ENCODE data around the gene SAXO1. TPM values are rescaled to one million over a fixed set of nuclear protein-coding genes. Genes with fewer than 3 reads are reported as not detected.

SAXO1 gene
- total and polyA plus RNA-seq, 4 donors: 0.08 to 0.20 (median 0.13) TPM

DNA sequence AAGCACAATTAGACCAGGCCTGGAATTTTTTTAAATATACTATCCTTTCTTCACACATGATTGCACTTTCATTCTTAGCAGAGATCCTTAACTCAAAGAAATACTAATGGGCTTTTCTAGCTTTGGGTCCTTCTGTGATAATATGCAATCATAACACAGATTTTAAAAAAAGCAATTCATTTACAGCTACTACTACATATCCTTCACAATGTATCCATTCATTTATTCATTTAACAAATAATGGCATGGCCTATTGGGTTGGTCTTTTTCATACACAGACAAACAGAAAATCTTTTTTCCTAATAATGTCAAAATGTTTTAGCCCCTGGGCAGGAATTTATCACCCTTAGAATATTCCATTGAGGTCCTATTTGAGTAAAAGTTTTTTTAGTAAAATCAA lies 47.0 kb downstream of the SAXO1 start:
- Histone ChIP-seq H3K27me3 (ENCODE audit: control insufficient read depth, insufficient read depth, low read length) (no peaks in the 10 kb centered on the region), H3K27ac (ENCODE audit: low read depth, low read length) (no peak overlapping the region), H3K36me3 (ENCODE audit: control insufficient read depth, insufficient read depth, low read length) (no peaks in the 10 kb centered on the region), H3K4me1 (ENCODE audit: control insufficient read depth, insufficient read depth, low read length) (peaks cover 15% of the 10 kb centered on the region), H3K9me3 (ENCODE audit: control insufficient read depth, insufficient read depth, low read length) (peaks cover 6% of the 10 kb centered on the region), H3K4me3 (ENCODE audit: low read depth, low read length) (no peak overlapping the region)
- DNase-seq (ENCODE audit: low read depth in 4 of 6, low spot score in 6 of 6): no peak

DNA sequence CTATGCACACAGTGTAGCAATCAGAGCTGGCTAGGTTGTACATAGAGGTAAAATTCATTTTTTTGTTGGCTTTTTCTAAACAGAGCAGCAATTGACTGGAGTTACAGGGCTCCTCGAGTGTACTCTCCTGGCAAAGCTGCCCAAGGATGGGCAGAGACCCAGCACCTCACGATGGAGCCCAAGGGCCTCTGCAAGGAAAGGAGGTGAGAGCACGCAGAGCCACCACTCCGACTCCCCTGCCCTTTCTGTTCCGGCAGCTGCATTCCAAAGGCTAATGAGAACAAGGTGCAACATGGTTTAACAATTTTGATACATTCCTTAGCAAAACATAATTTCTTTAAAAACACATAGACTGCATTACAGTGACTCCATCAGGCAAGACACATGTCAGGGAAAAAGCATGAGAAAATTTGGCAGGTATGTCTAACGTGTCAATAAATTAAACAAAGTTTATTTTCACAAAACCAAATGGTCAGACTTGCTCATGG lies 47.5 kb downstream of the SAXO1 start:
- H3K27me3 ChIP-seq (ENCODE audit: control insufficient read depth, insufficient read depth, low read length): no peaks in the 10 kb centered on the region
- peaks cover 15% of the 10 kb centered on the region for H3K4me1 ChIP-seq (ENCODE audit: control insufficient read depth, insufficient read depth, low read length)
- 49% methylated on average over 5 of the region's 6 CpGs for WGBS (ENCODE audit: insufficient coverage)
- no peak overlapping the region for H3K27ac ChIP-seq (ENCODE audit: low read depth, low read length)
- H3K36me3 ChIP-seq (ENCODE audit: control insufficient read depth, insufficient read depth, low read length): no peaks in the 10 kb centered on the region
- no peak overlapping the region for H3K4me3 ChIP-seq (ENCODE audit: low read depth, low read length)
- peak in 1 of 6 donors; percentile 40 for DNase-seq (ENCODE audit: low read depth in 4 of 6, low spot score in 6 of 6)
- H3K9me3 ChIP-seq (ENCODE audit: control insufficient read depth, insufficient read depth, low read length): peaks cover 6% of the 10 kb centered on the region

DNA sequence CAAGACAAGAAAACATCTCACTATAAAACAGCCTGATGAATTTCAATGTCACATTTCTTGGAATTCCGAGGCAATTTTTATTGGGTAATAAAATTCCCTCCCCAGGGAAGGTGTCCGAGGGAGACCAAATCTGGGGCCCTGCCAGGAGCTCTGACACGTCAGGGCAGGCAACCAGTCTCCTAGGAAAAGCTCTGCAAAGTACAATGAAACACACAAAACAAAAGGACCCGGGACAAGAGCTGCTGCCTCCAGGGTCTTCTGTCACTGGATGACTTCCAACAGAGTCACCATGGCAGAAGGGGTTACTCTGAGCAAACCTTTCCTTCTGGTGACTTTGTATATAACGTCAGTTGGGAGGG lies 50.8 kb downstream of the SAXO1 start:
- Histone ChIP-seq H3K4me1 (ENCODE audit: control insufficient read depth, insufficient read depth, low read length) (peaks cover 18% of the 10 kb centered on the region), H3K36me3 (ENCODE audit: control insufficient read depth, insufficient read depth, low read length) (no peaks in the 10 kb centered on the region), H3K4me3 (ENCODE audit: low read depth, low read length) (no peak overlapping the region), H3K27me3 (ENCODE audit: control insufficient read depth, insufficient read depth, low read length) (no peaks in the 10 kb centered on the region), H3K9me3 (ENCODE audit: control insufficient read depth, insufficient read depth, low read length) (peaks cover 6% of the 10 kb centered on the region), H3K27ac (ENCODE audit: low read depth, low read length) (peak overlapping the region; percentile 6)
- peak in 2 of 6 donors; percentile 28 to 34 for DNase-seq (ENCODE audit: low read depth in 4 of 6, low spot score in 6 of 6)
- 42% methylated on average over 3 of the region's 5 CpGs for WGBS (ENCODE audit: insufficient coverage)

DNA sequence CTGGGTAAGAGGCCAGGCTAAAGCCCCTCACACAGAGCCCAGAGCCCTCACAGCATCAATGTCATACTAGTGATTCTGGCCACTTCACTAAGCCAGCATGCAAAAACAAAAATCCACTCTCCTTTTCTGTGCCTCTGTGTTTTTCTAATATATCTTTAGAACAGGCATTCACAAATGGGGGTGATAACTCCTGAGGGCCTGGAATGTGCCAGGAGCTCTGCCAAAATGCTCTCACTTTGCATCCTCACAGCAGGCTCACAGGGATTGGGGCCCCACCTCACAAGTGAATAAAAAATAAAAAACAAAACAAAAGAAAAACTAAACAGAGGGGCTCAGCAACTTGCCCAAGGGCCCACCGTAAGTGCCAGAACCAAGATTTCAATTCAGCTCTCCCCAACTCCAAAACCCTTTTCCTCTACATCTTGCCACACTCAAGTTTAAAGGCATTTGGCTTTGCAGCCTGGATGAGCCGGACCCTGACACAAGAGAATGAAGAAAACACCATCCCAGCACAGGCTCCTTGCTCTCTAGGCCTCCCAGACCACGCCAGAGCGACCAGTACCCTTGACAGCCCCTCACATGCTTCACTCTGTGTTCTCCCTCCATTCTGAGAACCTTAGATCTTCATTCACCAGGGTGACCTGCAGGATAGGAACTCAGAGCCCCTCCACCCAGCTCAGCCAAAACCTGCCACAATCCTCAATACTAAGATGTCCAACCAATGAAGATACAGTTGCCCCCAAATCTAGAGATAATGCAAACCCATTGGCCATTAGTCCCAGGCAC lies 51.3 kb downstream of the SAXO1 start:
- peak in 2 of 6 donors; percentile 36 to 46 for DNase-seq (ENCODE audit: low read depth in 4 of 6, low spot score in 6 of 6)
- Histone ChIP-seq H3K27me3 (ENCODE audit: control insufficient read depth, insufficient read depth, low read length) (no peaks in the 10 kb centered on the region), H3K4me3 (ENCODE audit: low read depth, low read length) (no peak overlapping the region), H3K9me3 (ENCODE audit: control insufficient read depth, insufficient read depth, low read length) (peaks cover 6% of the 10 kb centered on the region), H3K4me1 (ENCODE audit: control insufficient read depth, insufficient read depth, low read length) (peaks cover 18% of the 10 kb centered on the region), H3K27ac (ENCODE audit: low read depth, low read length) (peak overlapping the region; percentile 6), H3K36me3 (ENCODE audit: control insufficient read depth, insufficient read depth, low read length) (no peaks in the 10 kb centered on the region)
- 72% methylated on average over 4 of the region's 4 CpGs for WGBS (ENCODE audit: insufficient coverage)

DNA sequence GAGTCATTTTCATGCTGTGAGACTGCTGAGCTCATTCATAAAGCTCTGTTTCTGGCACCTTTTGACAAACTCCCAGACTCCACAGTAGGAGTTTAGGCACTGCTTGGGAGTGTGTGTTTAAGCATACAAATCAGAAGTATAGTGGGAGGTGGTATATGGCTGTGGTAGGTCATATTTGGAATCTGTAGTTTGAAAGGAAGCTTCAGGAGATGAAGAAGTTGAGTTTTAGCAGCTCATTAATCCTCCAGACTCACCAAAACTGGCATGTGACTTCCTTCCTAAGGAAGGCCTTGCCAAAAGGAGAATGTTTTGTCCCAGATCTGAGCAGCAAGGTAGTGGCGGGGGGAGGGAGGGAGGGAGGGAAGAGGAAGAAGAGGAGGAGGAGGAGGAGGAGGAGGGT lies 52.8 kb downstream of the SAXO1 start:
- Histone ChIP-seq H3K27me3 (ENCODE audit: control insufficient read depth, insufficient read depth, low read length) (no peaks in the 10 kb centered on the region), H3K4me3 (ENCODE audit: low read depth, low read length) (no peak overlapping the region), H3K9me3 (ENCODE audit: control insufficient read depth, insufficient read depth, low read length) (peaks cover 6% of the 10 kb centered on the region), H3K27ac (ENCODE audit: low read depth, low read length) (peak overlapping the region; percentile 25), H3K4me1 (ENCODE audit: control insufficient read depth, insufficient read depth, low read length) (peaks cover 16% of the 10 kb centered on the region), H3K36me3 (ENCODE audit: control insufficient read depth, insufficient read depth, low read length) (no peaks in the 10 kb centered on the region)
- WGBS (ENCODE audit: insufficient coverage): no CpG with 5 or more reads among the region's 1 CpG
- DNase-seq (ENCODE audit: low read depth in 4 of 6, low spot score in 6 of 6): peak in 1 of 6 donors; percentile 50

DNA sequence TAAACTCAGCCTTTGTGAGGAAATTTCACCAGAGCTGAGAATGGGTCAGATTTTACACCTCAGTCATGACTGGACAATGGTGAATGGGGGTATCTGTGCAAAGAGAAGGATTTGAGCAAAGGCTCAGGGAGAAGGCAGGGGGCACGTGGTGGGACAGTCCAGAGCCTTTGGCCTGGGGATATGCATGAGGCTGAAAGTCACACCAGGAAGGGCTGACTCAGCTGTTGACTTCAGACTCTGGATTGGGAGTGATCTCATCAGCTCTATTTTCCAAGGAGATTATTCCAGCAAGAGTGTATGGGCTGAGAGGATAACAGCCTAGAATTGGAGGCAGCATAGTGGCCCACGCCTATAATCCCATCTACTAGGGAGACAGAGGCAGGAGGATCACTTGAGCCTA lies 53.6 kb downstream of the SAXO1 start:
- WGBS (ENCODE audit: insufficient coverage): no CpG with 5 or more reads among the region's 2 CpGs
- Histone ChIP-seq H3K27me3 (ENCODE audit: control insufficient read depth, insufficient read depth, low read length) (no peaks in the 10 kb centered on the region), H3K27ac (ENCODE audit: low read depth, low read length) (no peak overlapping the region), H3K4me1 (ENCODE audit: control insufficient read depth, insufficient read depth, low read length) (peaks cover 16% of the 10 kb centered on the region), H3K4me3 (ENCODE audit: low read depth, low read length) (no peak overlapping the region), H3K9me3 (ENCODE audit: control insufficient read depth, insufficient read depth, low read length) (peaks cover 6% of the 10 kb centered on the region), H3K36me3 (ENCODE audit: control insufficient read depth, insufficient read depth, low read length) (no peaks in the 10 kb centered on the region)
- DNase-seq (ENCODE audit: low read depth in 4 of 6, low spot score in 6 of 6): no peak

DNA sequence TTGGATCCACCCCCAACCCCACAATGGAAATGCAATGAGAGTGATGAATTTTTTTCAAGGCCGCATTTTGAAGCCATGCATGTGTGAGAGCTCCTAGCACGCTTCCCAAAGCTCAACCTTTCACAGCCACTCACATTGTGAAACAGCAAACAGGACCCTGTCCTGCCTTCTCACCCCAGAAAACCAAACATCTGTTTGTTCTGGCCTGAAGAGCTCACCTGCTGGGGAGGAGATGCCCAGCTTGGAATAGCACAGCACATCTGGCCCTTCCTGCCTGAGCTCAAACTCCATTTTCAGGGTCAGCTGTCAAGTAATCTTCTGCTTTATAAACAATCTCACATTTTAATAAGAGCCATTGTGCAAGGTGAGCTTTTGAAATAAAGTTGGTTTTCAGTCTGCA lies 54.8 kb downstream of the SAXO1 start:
- WGBS (ENCODE audit: insufficient coverage): 91% methylated on average over 2 of the region's 2 CpGs
- DNase-seq (ENCODE audit: low read depth in 4 of 6, low spot score in 6 of 6): no peak
- peaks cover 2% of the 10 kb centered on the region for H3K9me3 ChIP-seq (ENCODE audit: control insufficient read depth, insufficient read depth, low read length)

DNA sequence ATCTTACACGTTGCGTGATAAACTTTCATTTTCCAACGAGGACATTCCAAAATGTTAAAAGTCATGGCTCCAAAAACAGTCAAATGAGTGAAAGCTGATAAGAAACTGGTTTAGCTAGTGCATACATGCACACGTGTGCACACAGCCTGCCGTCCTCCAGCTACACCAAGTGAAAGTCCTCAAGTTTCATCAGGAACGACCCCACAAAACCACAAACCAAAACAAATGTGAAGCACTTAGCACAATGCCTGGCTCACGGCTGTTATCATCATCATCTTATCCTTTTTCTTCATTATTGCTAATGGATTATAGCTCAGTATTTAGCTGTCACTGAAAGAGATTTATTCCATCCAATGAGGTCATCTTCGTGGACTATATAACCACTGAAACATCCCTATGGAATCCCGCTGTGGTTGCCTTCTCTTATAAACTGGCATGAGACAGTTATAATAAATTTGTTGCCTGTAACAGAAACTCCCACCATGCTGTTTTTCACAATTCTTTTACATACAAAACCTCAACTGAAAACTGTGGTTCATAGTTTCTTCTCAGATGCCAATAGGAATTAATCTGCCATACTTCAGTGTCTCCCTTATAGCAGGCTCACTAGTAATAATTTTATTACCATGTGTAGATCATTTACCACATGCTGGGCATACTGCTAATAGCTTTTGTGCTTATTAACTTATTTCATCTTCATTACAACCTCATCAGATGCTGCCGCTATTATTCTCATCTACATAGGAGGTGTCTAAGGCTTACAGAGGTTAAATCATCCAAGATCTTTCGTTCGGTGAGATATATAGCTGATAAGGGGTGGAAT lies 56.1 kb downstream of the SAXO1 start:
- WGBS (ENCODE audit: insufficient coverage): 80% methylated on average over 3 of the region's 12 CpGs
- H3K4me3 ChIP-seq (ENCODE audit: low read depth, low read length): no peak overlapping the region
- DNase-seq (ENCODE audit: low read depth in 4 of 6, low spot score in 6 of 6): peak in 1 of 6 donors; percentile 93

More for the DNA sequence above, 54.8 kb downstream of the SAXO1 start:
- H3K27me3 ChIP-seq (ENCODE audit: control insufficient read depth, insufficient read depth, low read length): no peaks in the 10 kb centered on the region
- no peak overlapping the region for H3K4me3 ChIP-seq (ENCODE audit: low read depth, low read length)
- no peak overlapping the region for H3K27ac ChIP-seq (ENCODE audit: low read depth, low read length)
- no peaks in the 10 kb centered on the region for H3K36me3 ChIP-seq (ENCODE audit: control insufficient read depth, insufficient read depth, low read length)
- peaks cover 16% of the 10 kb centered on the region for H3K4me1 ChIP-seq (ENCODE audit: control insufficient read depth, insufficient read depth, low read length)

DNA sequence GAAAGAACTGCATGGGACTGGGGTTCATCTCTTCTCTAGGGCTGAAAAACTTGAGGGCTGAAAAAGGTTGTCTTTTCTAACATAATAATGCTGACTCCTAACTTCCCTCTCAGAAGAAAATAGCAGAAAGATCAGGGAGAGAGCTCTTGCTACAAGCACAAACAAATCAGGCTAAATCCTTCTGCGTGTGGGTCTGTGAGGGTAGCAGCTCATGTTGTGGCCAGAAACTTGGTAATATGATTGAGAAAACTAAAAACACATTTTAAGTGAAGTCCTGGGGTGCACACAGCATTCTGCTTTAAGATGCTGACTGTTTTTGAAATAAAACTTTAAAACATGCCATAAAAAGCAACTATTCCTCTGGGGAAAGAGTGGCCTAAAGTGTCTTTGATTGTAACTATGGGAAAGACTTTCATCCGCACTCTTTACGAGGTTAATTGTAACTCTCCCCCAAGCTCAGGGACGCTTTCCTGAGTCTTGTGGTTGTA lies 56.7 kb downstream of the SAXO1 start:
- 73% methylated on average over 3 of the region's 4 CpGs for WGBS (ENCODE audit: insufficient coverage)
- peak overlapping the region; percentile 13 for H3K27ac ChIP-seq (ENCODE audit: low read depth, low read length)
- no peaks in the 10 kb centered on the region for H3K36me3 ChIP-seq (ENCODE audit: control insufficient read depth, insufficient read depth, low read length)
- H3K4me1 ChIP-seq (ENCODE audit: control insufficient read depth, insufficient read depth, low read length): peaks cover 4% of the 10 kb centered on the region
- H3K27me3 ChIP-seq (ENCODE audit: control insufficient read depth, insufficient read depth, low read length): no peaks in the 10 kb centered on the region
- H3K4me3 ChIP-seq (ENCODE audit: low read depth, low read length): no peak overlapping the region
- no peak for DNase-seq (ENCODE audit: low read depth in 4 of 6, low spot score in 6 of 6)
- no peaks in the 10 kb centered on the region for H3K9me3 ChIP-seq (ENCODE audit: control insufficient read depth, insufficient read depth, low read length)

More for the DNA sequence above, 56.1 kb downstream of the SAXO1 start:
- Histone ChIP-seq H3K27ac (ENCODE audit: low read depth, low read length) (no peak overlapping the region), H3K36me3 (ENCODE audit: control insufficient read depth, insufficient read depth, low read length) (no peaks in the 10 kb centered on the region), H3K4me1 (ENCODE audit: control insufficient read depth, insufficient read depth, low read length) (peaks cover 11% of the 10 kb centered on the region), H3K27me3 (ENCODE audit: control insufficient read depth, insufficient read depth, low read length) (no peaks in the 10 kb centered on the region), H3K9me3 (ENCODE audit: control insufficient read depth, insufficient read depth, low read length) (no peaks in the 10 kb centered on the region)
